ENCODE measurements around the gene FBN1.
A peak's percentile ranks its signal among the peaks of the same experiment; 100 is the strongest.

The FBN1 gene

DNA sequence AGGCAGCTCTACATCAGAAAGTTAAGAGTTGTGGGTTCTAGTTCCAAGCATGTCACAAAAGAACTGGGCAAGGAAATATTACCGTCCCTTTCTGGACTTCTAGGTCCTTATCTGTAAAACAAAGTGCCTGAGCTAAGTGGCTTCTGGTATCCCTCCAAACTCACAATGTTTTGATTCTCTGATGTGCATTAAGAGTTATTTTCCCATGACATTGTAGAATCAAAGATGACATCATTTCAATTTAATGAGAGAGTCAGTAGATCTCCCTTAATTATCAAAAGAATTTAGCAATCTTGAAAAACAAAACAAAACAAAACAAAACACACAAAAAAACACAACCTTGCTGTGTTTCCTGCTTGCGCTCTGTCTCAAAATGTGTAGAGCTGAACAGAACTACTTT, 225.6 kb downstream of the FBN1 start:
- no peak overlapping the region for H3K4me3 ChIP-seq (ENCODE audit: low read length)
- no peak for DNase-seq (ENCODE audit: low read depth)
- TF ChIP-seq, protein P1, sequence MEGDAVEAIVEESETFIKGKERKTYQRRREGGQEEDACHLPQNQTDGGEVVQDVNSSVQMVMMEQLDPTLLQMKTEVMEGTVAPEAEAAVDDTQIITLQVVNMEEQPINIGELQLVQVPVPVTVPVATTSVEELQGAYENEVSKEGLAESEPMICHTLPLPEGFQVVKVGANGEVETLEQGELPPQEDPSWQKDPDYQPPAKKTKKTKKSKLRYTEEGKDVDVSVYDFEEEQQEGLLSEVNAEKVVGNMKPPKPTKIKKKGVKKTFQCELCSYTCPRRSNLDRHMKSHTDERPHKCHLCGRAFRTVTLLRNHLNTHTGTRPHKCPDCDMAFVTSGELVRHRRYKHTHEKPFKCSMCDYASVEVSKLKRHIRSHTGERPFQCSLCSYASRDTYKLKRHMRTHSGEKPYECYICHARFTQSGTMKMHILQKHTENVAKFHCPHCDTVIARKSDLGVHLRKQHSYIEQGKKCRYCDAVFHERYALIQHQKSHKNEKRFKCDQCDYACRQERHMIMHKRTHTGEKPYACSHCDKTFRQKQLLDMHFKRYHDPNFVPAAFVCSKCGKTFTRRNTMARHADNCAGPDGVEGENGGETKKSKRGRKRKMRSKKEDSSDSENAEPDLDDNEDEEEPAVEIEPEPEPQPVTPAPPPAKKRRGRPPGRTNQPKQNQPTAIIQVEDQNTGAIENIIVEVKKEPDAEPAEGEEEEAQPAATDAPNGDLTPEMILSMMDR (IDR thresholded peaks at IDR 0.05; ENCODE audit: insufficient read depth, low read depth, low read length, missing control alignments): no peak

DNA sequence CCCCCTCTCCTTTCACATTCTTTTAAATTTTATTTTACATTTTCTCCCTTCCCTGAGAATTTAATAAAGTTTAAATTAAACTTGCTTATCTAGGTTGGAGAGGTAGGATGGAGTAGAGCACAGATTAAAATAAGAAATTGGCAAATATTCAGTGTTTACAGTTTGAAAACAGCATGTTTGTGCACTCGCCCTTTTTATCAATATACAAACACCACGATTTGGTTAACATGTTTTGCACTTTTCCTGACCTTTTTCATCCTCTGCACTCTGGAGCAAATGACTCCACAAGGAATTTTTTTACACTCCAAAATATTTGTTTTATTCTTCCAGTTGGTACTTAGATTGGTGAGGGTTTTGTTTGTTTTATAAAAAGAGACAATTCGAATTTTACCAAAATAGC, 227.2 kb downstream of the FBN1 start:
- H3K4me3 ChIP-seq (ENCODE audit: low read length): no peak overlapping the region
- TF ChIP-seq, protein P1 (IDR thresholded peaks at IDR 0.05; ENCODE audit: insufficient read depth, low read depth, low read length, missing control alignments): no peak
- DNase-seq (ENCODE audit: low read depth): no peak

DNA sequence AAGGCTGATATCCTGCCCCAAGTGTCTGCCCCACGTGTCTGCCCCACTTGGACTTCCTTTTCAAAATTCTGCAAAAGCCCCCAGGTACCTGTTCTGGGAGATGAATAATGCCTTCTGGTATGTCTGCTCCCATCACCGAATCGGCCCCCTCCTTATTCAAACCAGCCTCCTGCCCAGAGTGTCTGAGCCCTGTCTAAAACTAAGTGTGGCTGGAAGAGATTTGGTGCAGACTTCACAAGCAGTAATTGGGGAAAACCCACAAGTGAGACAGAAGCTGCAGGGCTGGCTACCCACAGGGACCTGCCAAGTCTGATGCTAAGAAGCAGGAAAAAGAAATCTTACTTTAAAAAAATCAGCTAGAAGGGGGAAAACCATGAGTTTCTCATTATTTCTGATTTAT, 229.2 kb downstream of the FBN1 start:
- TF ChIP-seq, protein P1 (IDR thresholded peaks at IDR 0.05; ENCODE audit: insufficient read depth, low read depth, low read length, missing control alignments): no peak
- DNase-seq (ENCODE audit: low read depth): no peak
- H3K4me3 ChIP-seq (ENCODE audit: low read length): no peak overlapping the region

DNA sequence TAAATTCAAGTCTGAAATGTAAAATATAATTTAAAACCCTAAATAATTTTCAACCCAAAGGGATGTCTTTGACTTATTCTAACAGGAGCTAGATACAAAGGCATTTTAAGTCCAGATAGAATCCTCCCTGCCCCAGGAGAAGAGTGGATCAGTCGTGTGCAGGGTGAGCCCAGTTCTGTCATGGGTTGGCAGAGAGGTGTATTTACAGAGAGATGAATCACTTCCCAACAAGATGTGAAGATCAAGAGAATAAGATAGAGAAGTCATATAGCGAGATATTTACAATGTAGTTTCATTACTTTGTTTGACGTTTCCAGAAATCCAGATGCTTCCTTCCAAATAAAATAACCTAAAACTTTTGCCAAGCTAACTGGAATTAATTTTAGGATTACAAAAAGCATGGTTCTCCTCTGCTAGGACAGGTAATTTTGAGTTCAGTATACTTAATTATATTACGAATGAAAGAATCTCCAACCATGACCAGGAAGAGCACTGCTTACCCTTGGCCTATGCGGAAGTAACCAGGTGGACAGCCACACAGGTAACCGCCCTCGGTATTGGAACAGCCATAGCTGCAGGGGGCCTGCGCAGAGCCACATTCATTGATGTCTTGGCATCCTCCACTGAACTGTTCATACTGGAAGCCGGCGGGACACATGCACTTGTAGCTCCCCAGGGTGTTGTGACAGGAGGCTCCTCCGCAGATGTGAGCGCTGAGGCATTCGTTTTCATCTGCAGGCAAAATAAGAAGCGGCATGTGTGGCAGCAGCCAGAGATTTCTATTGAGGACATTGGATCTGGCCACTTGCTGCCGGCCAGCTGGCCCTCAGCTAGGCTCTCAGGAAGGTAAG, 230.2 kb downstream of the FBN1 start:
- TF ChIP-seq, protein P1 (IDR thresholded peaks at IDR 0.05; ENCODE audit: insufficient read depth, low read depth, low read length, missing control alignments): no peak
- H3K4me3 ChIP-seq (ENCODE audit: low read length): no peak overlapping the region
- DNase-seq (ENCODE audit: low read depth): peak; percentile 81

DNA sequence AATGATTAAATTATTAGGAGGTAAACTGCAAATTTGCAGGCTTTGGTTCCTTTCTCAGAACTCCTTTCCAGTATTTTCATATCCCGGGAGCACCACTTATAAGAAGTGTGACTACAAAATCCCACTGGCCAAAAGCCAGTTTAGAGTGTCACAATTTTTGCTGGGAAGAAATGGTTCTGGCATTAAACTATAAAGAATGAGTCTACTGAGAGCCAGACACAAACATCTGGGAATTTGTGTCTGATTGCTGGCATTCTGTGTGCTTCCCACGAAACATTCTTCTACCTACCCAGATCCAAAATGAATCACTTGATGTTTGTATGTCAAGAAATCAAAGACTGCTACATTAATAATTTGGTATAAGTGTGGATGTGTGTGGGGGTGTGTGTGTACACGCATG, 231.5 kb downstream of the FBN1 start:
- TF ChIP-seq, protein P1 (IDR thresholded peaks at IDR 0.05; ENCODE audit: insufficient read depth, low read depth, low read length, missing control alignments): no peak
- DNase-seq (ENCODE audit: low read depth): no peak
- H3K4me3 ChIP-seq (ENCODE audit: low read length): no peak overlapping the region

DNA sequence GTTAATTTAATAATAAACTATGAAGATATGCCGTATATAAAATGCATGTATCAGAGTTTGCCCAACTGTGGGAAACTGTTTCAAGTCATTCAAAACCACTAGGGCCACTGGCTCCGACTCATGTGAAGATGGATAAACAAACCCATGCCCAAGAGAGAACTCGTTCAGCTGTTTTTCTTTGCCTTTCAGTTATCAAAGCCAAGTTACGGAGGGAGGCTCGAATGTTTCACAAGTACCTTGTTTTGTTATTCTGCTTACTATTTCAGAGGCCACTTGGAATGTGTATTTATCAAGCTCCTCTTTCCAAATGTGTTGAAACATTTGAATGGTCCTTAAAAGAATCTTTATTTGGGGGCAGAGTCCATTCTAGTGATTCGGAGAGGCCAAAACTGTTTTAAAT, 232.2 kb downstream of the FBN1 start:
- no peak for DNase-seq (ENCODE audit: low read depth)
- TF ChIP-seq, protein P1 (IDR thresholded peaks at IDR 0.05; ENCODE audit: insufficient read depth, low read depth, low read length, missing control alignments): no peak
- H3K4me3 ChIP-seq (ENCODE audit: low read length): no peak overlapping the region

Measured in epithelial cell of esophagus (primary cell).